GM12878 (cell line): ENCODE measurements around the gene TARBP1. TPM values are rescaled to one million over a fixed set of nuclear protein-coding genes. Genes with fewer than 3 reads are reported as not detected.

Experiments
- BHLHE40 ChIP-seq, 2 experiments: fragments of 450-650 bp in 1 of 2; IDR thresholded peaks; 2 replicates each; pipeline ENCODE4 v1.6.1; 2011 to 2017; ENCODE audit warnings: low read depth in 2 of 2, borderline replicate concordance in 1 of 2, improper control_type of control experiment in 1 of 2, low read length in 1 of 2, mild to moderate bottlenecking in 1 of 2
- CREM ChIP-seq: IDR thresholded peaks from 2 replicates; pipeline ENCODE4 v1.6.1; 2014; ENCODE audit warnings: antibody characterized with exemption, low read depth
- EZH2 ChIP-seq: IDR thresholded peaks from 2 replicates; pipeline ENCODE4 v1.6.1; 2012; ENCODE audit warnings: low read depth, mild to moderate bottlenecking, control low read depth, inconsistent platforms, low read length, borderline replicate concordance; ENCODE audit not compliant: control insufficient read depth
- HDAC6 ChIP-seq: fragments of 200-600 bp; sonication (generic); IDR thresholded peaks from one replicate; pipeline ENCODE4 v1.8.0; 2017; ENCODE audit warnings: antibody characterized with exemption; ENCODE audit not compliant: unreplicated experiment
- NFXL1 ChIP-seq: fragments of 450-650 bp; IDR thresholded peaks from 2 replicates; pipeline ENCODE4 v1.6.1; 2017; ENCODE audit warnings: antibody characterized with exemption, mild to moderate bottlenecking, borderline replicate concordance
- NR2C2 ChIP-seq: IDR thresholded peaks from 2 replicates; pipeline ENCODE4 v1.6.1; 2011; ENCODE audit warnings: borderline replicate concordance, low read depth; ENCODE audit not compliant: control insufficient read depth, insufficient read length
- NR2F1 ChIP-seq: fragments of 450-650 bp; conservative IDR thresholded peaks from 2 replicates; pipeline ENCODE4 v1.6.1; 2017; ENCODE audit warnings: mild to moderate bottlenecking
- PAX8 ChIP-seq: fragments of 450-650 bp; IDR thresholded peaks from 2 replicates; pipeline ENCODE4 v1.6.1; 2017; ENCODE audit warnings: mild to moderate bottlenecking, moderate library complexity
- PML ChIP-seq: IDR thresholded peaks from 2 replicates; pipeline ENCODE4 v1.6.1; 2012; ENCODE audit warnings: low read length, inconsistent platforms
- POLR2A ChIP-seq: IDR thresholded peaks from 2 replicates; pipeline ENCODE4 v1.6.1; 2011; ENCODE audit warnings: low read depth, mild to moderate bottlenecking, low read length
- RELA ChIP-seq: fragments of 450-650 bp; IDR thresholded peaks from 2 replicates; pipeline ENCODE4 v1.8.0; 2014; ENCODE audit warnings: borderline replicate concordance; ENCODE audit not compliant: partially characterized antibody
- RUNX3 ChIP-seq: IDR thresholded peaks from 2 replicates; pipeline ENCODE4 v1.6.1; 2012; ENCODE audit warnings: low read length, inconsistent platforms
- SMAD5 ChIP-seq: IDR thresholded peaks from 2 replicates; pipeline ENCODE4 v1.6.1; 2016; ENCODE audit warnings: antibody characterized with exemption, low read depth
- SUZ12 ChIP-seq: fragments of 200-600 bp; sonication (generic); IDR thresholded peaks from one replicate; pipeline ENCODE4 v1.6.1; 2018; ENCODE audit warnings: antibody characterized with exemption, mild to moderate bottlenecking; ENCODE audit not compliant: unreplicated experiment
- TCF3 ChIP-seq: IDR thresholded peaks from 2 replicates; pipeline ENCODE4 v1.6.1; 2012; ENCODE audit warnings: low read depth, mild to moderate bottlenecking, low read length, borderline replicate concordance; ENCODE audit not compliant: insufficient read depth
- ZBED1 ChIP-seq: IDR thresholded peaks from 2 replicates; pipeline ENCODE4 v1.6.1; 2016; ENCODE audit warnings: borderline replicate concordance
- ZSCAN29 ChIP-seq: fragments of 450-650 bp; IDR thresholded peaks from 2 replicates; pipeline ENCODE4 v1.6.1; 2017; ENCODE audit warnings: mild to moderate bottlenecking, moderate library complexity
- ZZZ3 ChIP-seq: IDR thresholded peaks from 2 replicates; pipeline ENCODE4 v1.6.1; 2011; ENCODE audit warnings: low read depth; ENCODE audit not compliant: control insufficient read depth, insufficient read length
- polyA plus RNA-seq, 11 experiments: library from polyadenylated mRNA; depleted of rRNA in 4 of 11; unstranded in 6 of 11; stranded (reverse) in 5 of 11; fragments of >200 nt; fragmentation: Nextera tagmentation in 4 of 11; fragmentation: Illumina TruSeq in 1 of 11; extraction: Ambion mirVana in 4 of 11; extraction: Trizol in 1 of 11; gene quantifications; 1 replicate in 1 of 11; 2 replicates in 10 of 11; pipeline versions ENCODE4 v1.2.1 to v1.2.3, GENCODE V29; 2011 to 2016; ENCODE audit warnings: inconsistent platforms in 2 of 11, missing spikeins in 2 of 11, low read depth in 1 of 11
- total RNA-seq, 4 experiments: library from RNA; depleted of rRNA in 3 of 4; stranded (reverse); fragments of >200 nt in 3 of 4; fragmentation: Illumina TruSeq in 1 of 4; extraction: Trizol in 1 of 4; gene quantifications; 2 replicates each; pipeline versions ENCODE4 v1.2.1 to v1.2.3, GENCODE V29; 2013 to 2021
- TF ChIP-seq, protein P1 (sequence below): fragments of 450-650 bp; formaldehyde crosslinking; IDR thresholded peaks from 2 replicates; pipeline ENCODE4 v1.5.0; 2022; ENCODE audit warnings: mild to moderate bottlenecking, missing genetic modification characterization
- TF ChIP-seq, protein P2 (sequence below): IDR thresholded peaks from 2 replicates; pipeline ENCODE4 v1.6.1; 2012; ENCODE audit warnings: low read length, inconsistent platforms
- TF ChIP-seq, protein P3 (sequence below): IDR thresholded peaks from 2 replicates; pipeline ENCODE4 v1.6.1; 2011; ENCODE audit warnings: low read depth, low read length, improper control_type of control experiment, borderline replicate concordance
- TF ChIP-seq, protein P4 (sequence below): fragments of 450-650 bp; IDR thresholded peaks from 2 replicates; pipeline ENCODE4 v1.6.1; 2017; ENCODE audit warnings: mild to moderate bottlenecking, moderate library complexity

Gene TARBP1
- total and polyA plus RNA-seq, 10 of the 15 experiments (the other 5 are each of a cell fraction or from before 2014, with no cell fraction given), result 10.8 to 94.4 (median 35.3) TPM

DNA sequence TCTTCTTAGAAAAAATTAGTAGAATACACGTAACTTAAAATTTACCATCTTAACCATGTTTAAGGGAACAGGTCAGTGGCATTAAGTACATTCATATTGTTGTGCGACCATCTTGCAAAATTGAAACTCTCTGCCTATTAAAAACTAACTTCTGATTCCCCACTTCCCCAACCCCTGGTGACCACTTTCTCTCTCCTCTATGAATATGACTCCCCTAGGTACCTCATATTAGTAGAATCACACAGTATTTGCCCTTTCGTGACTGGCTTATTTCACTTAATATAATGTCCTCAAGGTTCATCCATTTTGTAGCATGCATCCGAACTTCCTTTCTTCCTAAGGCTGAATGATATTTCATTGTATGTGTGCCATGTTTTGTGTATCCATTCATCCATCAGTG, 15.1 kb upstream of the TARBP1 start (continued):
- no peak for TF ChIP-seq ZZZ3
- no peak for TF ChIP-seq NR2C2
- TF ChIP-seq PAX8, result no peak
- no peak for TF ChIP-seq RELA
- TF ChIP-seq, protein P1, sequence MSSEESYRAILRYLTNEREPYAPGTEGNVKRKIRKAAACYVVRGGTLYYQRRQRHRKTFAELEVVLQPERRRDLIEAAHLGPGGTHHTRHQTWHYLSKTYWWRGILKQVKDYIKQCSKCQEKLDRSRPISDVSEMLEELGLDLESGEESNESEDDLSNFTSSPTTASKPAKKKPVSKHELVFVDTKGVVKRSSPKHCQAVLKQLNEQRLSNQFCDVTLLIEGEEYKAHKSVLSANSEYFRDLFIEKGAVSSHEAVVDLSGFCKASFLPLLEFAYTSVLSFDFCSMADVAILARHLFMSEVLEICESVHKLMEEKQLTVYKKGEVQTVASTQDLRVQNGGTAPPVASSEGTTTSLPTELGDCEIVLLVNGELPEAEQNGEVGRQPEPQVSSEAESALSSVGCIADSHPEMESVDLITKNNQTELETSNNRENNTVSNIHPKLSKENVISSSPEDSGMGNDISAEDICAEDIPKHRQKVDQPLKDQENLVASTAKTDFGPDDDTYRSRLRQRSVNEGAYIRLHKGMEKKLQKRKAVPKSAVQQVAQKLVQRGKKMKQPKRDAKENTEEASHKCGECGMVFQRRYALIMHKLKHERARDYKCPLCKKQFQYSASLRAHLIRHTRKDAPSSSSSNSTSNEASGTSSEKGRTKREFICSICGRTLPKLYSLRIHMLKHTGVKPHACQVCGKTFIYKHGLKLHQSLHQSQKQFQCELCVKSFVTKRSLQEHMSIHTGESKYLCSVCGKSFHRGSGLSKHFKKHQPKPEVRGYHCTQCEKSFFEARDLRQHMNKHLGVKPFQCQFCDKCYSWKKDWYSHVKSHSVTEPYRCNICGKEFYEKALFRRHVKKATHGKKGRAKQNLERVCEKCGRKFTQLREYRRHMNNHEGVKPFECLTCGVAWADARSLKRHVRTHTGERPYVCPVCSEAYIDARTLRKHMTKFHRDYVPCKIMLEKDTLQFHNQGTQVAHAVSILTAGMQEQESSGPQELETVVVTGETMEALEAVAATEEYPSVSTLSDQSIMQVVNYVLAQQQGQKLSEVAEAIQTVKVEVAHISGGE (CRISPR knock-in tag), result no peak
- TF ChIP-seq, protein P2, sequence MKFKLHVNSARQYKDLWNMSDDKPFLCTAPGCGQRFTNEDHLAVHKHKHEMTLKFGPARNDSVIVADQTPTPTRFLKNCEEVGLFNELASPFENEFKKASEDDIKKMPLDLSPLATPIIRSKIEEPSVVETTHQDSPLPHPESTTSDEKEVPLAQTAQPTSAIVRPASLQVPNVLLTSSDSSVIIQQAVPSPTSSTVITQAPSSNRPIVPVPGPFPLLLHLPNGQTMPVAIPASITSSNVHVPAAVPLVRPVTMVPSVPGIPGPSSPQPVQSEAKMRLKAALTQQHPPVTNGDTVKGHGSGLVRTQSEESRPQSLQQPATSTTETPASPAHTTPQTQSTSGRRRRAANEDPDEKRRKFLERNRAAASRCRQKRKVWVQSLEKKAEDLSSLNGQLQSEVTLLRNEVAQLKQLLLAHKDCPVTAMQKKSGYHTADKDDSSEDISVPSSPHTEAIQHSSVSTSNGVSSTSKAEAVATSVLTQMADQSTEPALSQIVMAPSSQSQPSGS, result 0 out of 2 replicates have a peak, but pooled peaks have one; percentile 40
- TF ChIP-seq HDAC6, result no peak
- TF ChIP-seq BHLHE40 (IDR thresholded peaks at IDR 0.05; ENCODE audit: borderline replicate concordance in 1 of 2, low read depth in 2 of 2, low read length in 1 of 2), result no peak
- TF ChIP-seq, protein P3, sequence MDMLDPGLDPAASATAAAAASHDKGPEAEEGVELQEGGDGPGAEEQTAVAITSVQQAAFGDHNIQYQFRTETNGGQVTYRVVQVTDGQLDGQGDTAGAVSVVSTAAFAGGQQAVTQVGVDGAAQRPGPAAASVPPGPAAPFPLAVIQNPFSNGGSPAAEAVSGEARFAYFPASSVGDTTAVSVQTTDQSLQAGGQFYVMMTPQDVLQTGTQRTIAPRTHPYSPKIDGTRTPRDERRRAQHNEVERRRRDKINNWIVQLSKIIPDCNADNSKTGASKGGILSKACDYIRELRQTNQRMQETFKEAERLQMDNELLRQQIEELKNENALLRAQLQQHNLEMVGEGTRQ, result no peak
- TF ChIP-seq ZSCAN29, result no peak
- no peak for TF ChIP-seq SUZ12
- TF ChIP-seq PML, result no peak
- TF ChIP-seq POLR2A, result no peak
- no peak for TF ChIP-seq SMAD5
- no peak; the same call in 1 of the 2 replicates for TF ChIP-seq NR2F1
- TF ChIP-seq TCF3, result 0 out of 2 replicates have a peak, but pooled peaks have one; percentile 23
- no peak for TF ChIP-seq ZBED1
- no peak for TF ChIP-seq NFXL1
- peak; percentile 58; the same call in 1 of the 2 replicates for TF ChIP-seq CREM
- TF ChIP-seq, protein P4, sequence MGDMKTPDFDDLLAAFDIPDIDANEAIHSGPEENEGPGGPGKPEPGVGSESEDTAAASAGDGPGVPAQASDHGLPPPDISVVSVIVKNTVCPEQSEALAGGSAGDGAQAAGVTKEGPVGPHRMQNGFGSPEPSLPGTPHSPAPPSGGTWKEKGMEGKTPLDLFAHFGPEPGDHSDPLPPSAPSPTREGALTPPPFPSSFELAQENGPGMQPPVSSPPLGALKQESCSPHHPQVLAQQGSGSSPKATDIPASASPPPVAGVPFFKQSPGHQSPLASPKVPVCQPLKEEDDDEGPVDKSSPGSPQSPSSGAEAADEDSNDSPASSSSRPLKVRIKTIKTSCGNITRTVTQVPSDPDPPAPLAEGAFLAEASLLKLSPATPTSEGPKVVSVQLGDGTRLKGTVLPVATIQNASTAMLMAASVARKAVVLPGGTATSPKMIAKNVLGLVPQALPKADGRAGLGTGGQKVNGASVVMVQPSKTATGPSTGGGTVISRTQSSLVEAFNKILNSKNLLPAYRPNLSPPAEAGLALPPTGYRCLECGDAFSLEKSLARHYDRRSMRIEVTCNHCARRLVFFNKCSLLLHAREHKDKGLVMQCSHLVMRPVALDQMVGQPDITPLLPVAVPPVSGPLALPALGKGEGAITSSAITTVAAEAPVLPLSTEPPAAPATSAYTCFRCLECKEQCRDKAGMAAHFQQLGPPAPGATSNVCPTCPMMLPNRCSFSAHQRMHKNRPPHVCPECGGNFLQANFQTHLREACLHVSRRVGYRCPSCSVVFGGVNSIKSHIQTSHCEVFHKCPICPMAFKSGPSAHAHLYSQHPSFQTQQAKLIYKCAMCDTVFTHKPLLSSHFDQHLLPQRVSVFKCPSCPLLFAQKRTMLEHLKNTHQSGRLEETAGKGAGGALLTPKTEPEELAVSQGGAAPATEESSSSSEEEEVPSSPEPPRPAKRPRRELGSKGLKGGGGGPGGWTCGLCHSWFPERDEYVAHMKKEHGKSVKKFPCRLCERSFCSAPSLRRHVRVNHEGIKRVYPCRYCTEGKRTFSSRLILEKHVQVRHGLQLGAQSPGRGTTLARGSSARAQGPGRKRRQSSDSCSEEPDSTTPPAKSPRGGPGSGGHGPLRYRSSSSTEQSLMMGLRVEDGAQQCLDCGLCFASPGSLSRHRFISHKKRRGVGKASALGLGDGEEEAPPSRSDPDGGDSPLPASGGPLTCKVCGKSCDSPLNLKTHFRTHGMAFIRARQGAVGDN, result no peak
- peak; percentile 85 for TF ChIP-seq RUNX3
- TF ChIP-seq EZH2, result no peak
